ENCODE results near the gene RCBTB1. TPM values are rescaled to one million over a fixed set of nuclear protein-coding genes. Genes with fewer than 3 reads are reported as not detected.

The RCBTB1 gene
- total and polyA plus RNA-seq, 3 experiments from 2014 or later = 7.3 to 21.2 (median 19.3) TPM

- Histone ChIP-seq H3K36me3 (ENCODE audit: insufficient read depth, low read length) (no peaks in the 10 kb centered on the region), H3K4me3 (ENCODE audit: low read length) (no peak overlapping the region), H3K27ac (ENCODE audit: low read depth, low read length) (no peak overlapping the region), H3K4me1 (ENCODE audit: insufficient read depth, low read length) (no peaks in the 10 kb centered on the region), H3K27me3 (ENCODE audit: insufficient read depth, low read length, poor library complexity, severe bottlenecking) (no peaks in the 10 kb centered on the region), H3K9me3 (ENCODE audit: low read length) (no peaks in the 10 kb centered on the region)
- Mint-ChIP-seq H3K4me1 (no peaks in the 10 kb centered on the region), H3K4me3 (no peak overlapping the region), H3K9me3 (no peaks in the 10 kb centered on the region), H3K27me3 (peaks cover 0 to 1% of the 10 kb centered on the region in 2 donors), H3K36me3 (peaks cover 0 to 80% (median 22%) of the 10 kb centered on the region in 3 donors), H3K27ac (no peak overlapping the region)
- DNase-seq = no peak
- ChIA-PET CTCF (no interaction called here), POLR2A (no interaction called here)
Measured at GRCh38 chr13:49546561-49546960, 38.8 kb downstream of the RCBTB1 start.

GRCh38 chr13:49545661-49546060 lies 39.7 kb downstream of the RCBTB1 start:
- CTCF ChIA-PET = no interaction called here
- no peaks in the 10 kb centered on the region for H3K27me3 ChIP-seq (ENCODE audit: insufficient read depth, low read length, poor library complexity, severe bottlenecking)

GRCh38 chr13:49543656-49544055 lies 41.7 kb downstream of the RCBTB1 start:
- DNase-seq = no peak
- H3K36me3 Mint-ChIP-seq = peaks cover 0 to 79% (median 25%) of the 10 kb centered on the region in 3 donors
- Histone ChIP-seq H3K4me1 (ENCODE audit: insufficient read depth, low read length) (peaks cover 14% of the 10 kb centered on the region), H3K4me3 (ENCODE audit: low read length) (no peak overlapping the region), H3K36me3 (ENCODE audit: insufficient read depth, low read length) (no peaks in the 10 kb centered on the region), H3K27ac (ENCODE audit: low read depth, low read length) (no peak overlapping the region), H3K9me3 (ENCODE audit: low read length) (no peaks in the 10 kb centered on the region), H3K27me3 (ENCODE audit: insufficient read depth, low read length, poor library complexity, severe bottlenecking) (no peaks in the 10 kb centered on the region)
- H3K4me1 Mint-ChIP-seq = peaks cover 5 to 18% (median 15%) of the 10 kb centered on the region in 3 donors
- H3K9me3 Mint-ChIP-seq = no peaks in the 10 kb centered on the region
- peaks cover 0 to 1% of the 10 kb centered on the region in 2 donors for H3K27me3 Mint-ChIP-seq
- ChIA-PET CTCF (no interaction called here), POLR2A (no interaction called here)
- H3K27ac Mint-ChIP-seq = no peak overlapping the region
- H3K4me3 Mint-ChIP-seq = no peak overlapping the region

More at GRCh38 chr13:49545661-49546060, 39.7 kb downstream of the RCBTB1 start:
- H3K27me3 Mint-ChIP-seq = peaks cover 0 to 1% of the 10 kb centered on the region in 2 donors
- Histone ChIP-seq H3K9me3 (ENCODE audit: low read length) (no peaks in the 10 kb centered on the region), H3K4me3 (ENCODE audit: low read length) (no peak overlapping the region), H3K36me3 (ENCODE audit: insufficient read depth, low read length) (no peaks in the 10 kb centered on the region), H3K4me1 (ENCODE audit: insufficient read depth, low read length) (no peaks in the 10 kb centered on the region), H3K27ac (ENCODE audit: low read depth, low read length) (no peak overlapping the region)
- POLR2A ChIA-PET = interaction anchor here (1.2 kb wide), 1 partner anchor 101 kb away, joined by 3 read pairs; the partner anchor contains the start of gene SETDB2
- no peak for DNase-seq
- no peaks in the 10 kb centered on the region for H3K9me3 Mint-ChIP-seq
- H3K4me1 Mint-ChIP-seq = peaks cover 0 to 2% (median 2%) of the 10 kb centered on the region in 3 donors
- peak overlapping the region in 2 of 8 donors; percentile 42 to 82 for H3K27ac Mint-ChIP-seq
- H3K36me3 Mint-ChIP-seq = peaks cover 0 to 80% (median 25%) of the 10 kb centered on the region in 3 donors
- H3K4me3 Mint-ChIP-seq = no peak overlapping the region

- Histone ChIP-seq H3K4me3 (ENCODE audit: low read length) (peak overlapping the region; percentile 13), H3K27ac (ENCODE audit: low read depth, low read length) (no peak overlapping the region), H3K9me3 (ENCODE audit: low read length) (no peaks in the 10 kb centered on the region), H3K4me1 (ENCODE audit: insufficient read depth, low read length) (peaks cover 14% of the 10 kb centered on the region), H3K27me3 (ENCODE audit: insufficient read depth, low read length, poor library complexity, severe bottlenecking) (no peaks in the 10 kb centered on the region), H3K36me3 (ENCODE audit: insufficient read depth, low read length) (no peaks in the 10 kb centered on the region)
- CTCF ChIA-PET = interaction anchor here (1.1 kb wide), 1 partner anchor 8 kb away, joined by 3 read pairs; no protein-coding TSS in a partner anchor
- Mint-ChIP-seq H3K27me3 (no peaks in the 10 kb centered on the region), H3K9me3 (no peaks in the 10 kb centered on the region), H3K27ac (peak overlapping the region in 5 of 8 donors; percentile 30 to 71 (median 49)), H3K4me3 (peak overlapping the region; percentile 35 to 79 (median 57)), H3K4me1 (peaks cover 5 to 18% (median 15%) of the 10 kb centered on the region in 3 donors), H3K36me3 (peaks cover 0 to 73% (median 17%) of the 10 kb centered on the region in 3 donors)
- DNase-seq = peak in 1 of 5 donors; percentile 38
- POLR2A ChIA-PET = no interaction called here
Measured at GRCh38 chr13:49540552-49540951, 44.8 kb downstream of the RCBTB1 start.

- H3K4me3 Mint-ChIP-seq = no peak overlapping the region
- POLR2A ChIA-PET = no interaction called here
- H3K9me3 Mint-ChIP-seq = no peaks in the 10 kb centered on the region
Measured at GRCh38 chr13:49539746-49540145, 45.6 kb downstream of the RCBTB1 start.

GRCh38 chr13:49539313-49539712 lies 46.0 kb downstream of the RCBTB1 start:
- Mint-ChIP-seq H3K36me3 (peaks cover 0 to 67% (median 17%) of the 10 kb centered on the region in 3 donors), H3K4me1 (peaks cover 5 to 18% (median 15%) of the 10 kb centered on the region in 3 donors), H3K27me3 (no peaks in the 10 kb centered on the region), H3K9me3 (no peaks in the 10 kb centered on the region), H3K27ac (peak overlapping the region in 1 of 8 donors; percentile 73), H3K4me3 (no peak overlapping the region)
- no peak for DNase-seq
- Histone ChIP-seq H3K9me3 (ENCODE audit: low read length) (no peaks in the 10 kb centered on the region), H3K4me3 (ENCODE audit: low read length) (no peak overlapping the region), H3K27ac (ENCODE audit: low read depth, low read length) (no peak overlapping the region), H3K27me3 (ENCODE audit: insufficient read depth, low read length, poor library complexity, severe bottlenecking) (no peaks in the 10 kb centered on the region), H3K36me3 (ENCODE audit: insufficient read depth, low read length) (no peaks in the 10 kb centered on the region), H3K4me1 (ENCODE audit: insufficient read depth, low read length) (peaks cover 14% of the 10 kb centered on the region)
- ChIA-PET POLR2A (no interaction called here), CTCF (no interaction called here)

More at GRCh38 chr13:49539746-49540145, 45.6 kb downstream of the RCBTB1 start:
- peaks cover 5 to 18% (median 15%) of the 10 kb centered on the region in 3 donors for H3K4me1 Mint-ChIP-seq
- H3K4me1 ChIP-seq (ENCODE audit: insufficient read depth, low read length) = peaks cover 14% of the 10 kb centered on the region
- no peak overlapping the region for H3K27ac ChIP-seq (ENCODE audit: low read depth, low read length)
- H3K27ac Mint-ChIP-seq = no peak overlapping the region
- H3K4me3 ChIP-seq (ENCODE audit: low read length) = no peak overlapping the region
- CTCF ChIA-PET = interaction anchor here (1.1 kb wide), 1 partner anchor 9 kb away, joined by 3 read pairs; no protein-coding TSS in a partner anchor
- no peaks in the 10 kb centered on the region for H3K27me3 ChIP-seq (ENCODE audit: insufficient read depth, low read length, poor library complexity, severe bottlenecking)
- no peaks in the 10 kb centered on the region for H3K9me3 ChIP-seq (ENCODE audit: low read length)
- DNase-seq = no peak
- no peaks in the 10 kb centered on the region for H3K36me3 ChIP-seq (ENCODE audit: insufficient read depth, low read length)
- peaks cover 0 to 69% (median 18%) of the 10 kb centered on the region in 3 donors for H3K36me3 Mint-ChIP-seq
- H3K27me3 Mint-ChIP-seq = no peaks in the 10 kb centered on the region

- H3K36me3 ChIP-seq (ENCODE audit: insufficient read depth, low read length) = no peaks in the 10 kb centered on the region
- ChIA-PET POLR2A (no interaction called here), CTCF (interaction anchor here (0.6 kb wide), 1 partner anchor 1370 kb away, joined by 3 read pairs; no protein-coding TSS in a partner anchor)
Measured at GRCh38 chr13:49538404-49538803, 47.0 kb downstream of the RCBTB1 start.

GRCh38 chr13:49536144-49536873 lies 49.0 kb downstream of the RCBTB1 start:
- H3K27me3 Mint-ChIP-seq = no peaks in the 10 kb centered on the region
- no peak overlapping the region for H3K4me3 ChIP-seq (ENCODE audit: low read length)
- no peaks in the 10 kb centered on the region for H3K36me3 ChIP-seq (ENCODE audit: insufficient read depth, low read length)
- H3K4me1 ChIP-seq (ENCODE audit: insufficient read depth, low read length) = peaks cover 14% of the 10 kb centered on the region
- ChIA-PET CTCF (no interaction called here), POLR2A (no interaction called here)
- no peaks in the 10 kb centered on the region for H3K9me3 Mint-ChIP-seq
- H3K27ac Mint-ChIP-seq = no peak overlapping the region
- no peak for DNase-seq
- H3K27me3 ChIP-seq (ENCODE audit: insufficient read depth, low read length, poor library complexity, severe bottlenecking) = no peaks in the 10 kb centered on the region
- H3K27ac ChIP-seq (ENCODE audit: low read depth, low read length) = no peak overlapping the region
- no peak overlapping the region for H3K4me3 Mint-ChIP-seq
- H3K36me3 Mint-ChIP-seq = peaks cover 0 to 67% (median 22%) of the 10 kb centered on the region in 3 donors
- H3K9me3 ChIP-seq (ENCODE audit: low read length) = no peaks in the 10 kb centered on the region
- peaks cover 5 to 29% (median 22%) of the 10 kb centered on the region in 3 donors for H3K4me1 Mint-ChIP-seq

More at GRCh38 chr13:49538404-49538803, 47.0 kb downstream of the RCBTB1 start:
- H3K9me3 Mint-ChIP-seq = no peaks in the 10 kb centered on the region
- no peak overlapping the region for H3K27ac ChIP-seq (ENCODE audit: low read depth, low read length)
- H3K9me3 ChIP-seq (ENCODE audit: low read length) = no peaks in the 10 kb centered on the region
- H3K4me3 Mint-ChIP-seq = no peak overlapping the region
- H3K27ac Mint-ChIP-seq = no peak overlapping the region
- H3K27me3 Mint-ChIP-seq = no peaks in the 10 kb centered on the region
- H3K27me3 ChIP-seq (ENCODE audit: insufficient read depth, low read length, poor library complexity, severe bottlenecking) = no peaks in the 10 kb centered on the region
- peaks cover 14% of the 10 kb centered on the region for H3K4me1 ChIP-seq (ENCODE audit: insufficient read depth, low read length)
- H3K4me1 Mint-ChIP-seq = peaks cover 5 to 18% (median 15%) of the 10 kb centered on the region in 3 donors
- DNase-seq = no peak
- H3K4me3 ChIP-seq (ENCODE audit: low read length) = no peak overlapping the region
- H3K36me3 Mint-ChIP-seq = peaks cover 0 to 68% (median 19%) of the 10 kb centered on the region in 3 donors

Data from CD8-positive, alpha-beta memory T cell (primary cell).